ENCODE data around the gene USH2A.

USH2A gene

GRCh38 chr1:215797859-215798258 lies 625.4 kb downstream of the USH2A start:
- no peak overlapping the region for H3K27ac ChIP-seq (ENCODE audit: low read depth, low read length)
- H3K27me3 ChIP-seq (ENCODE audit: control insufficient read depth, insufficient read depth, low read length): no peaks in the 10 kb centered on the region
- no peak overlapping the region for H3K9ac ChIP-seq (ENCODE audit: low read length)
- H3K4me3 ChIP-seq (ENCODE audit: low read length): no peak overlapping the region
- H3K36me3 ChIP-seq (ENCODE audit: control insufficient read depth, insufficient read depth, low read length): no peaks in the 10 kb centered on the region
- H3K4me1 ChIP-seq (ENCODE audit: control insufficient read depth, insufficient read depth, low read length): no peaks in the 10 kb centered on the region

DNA sequence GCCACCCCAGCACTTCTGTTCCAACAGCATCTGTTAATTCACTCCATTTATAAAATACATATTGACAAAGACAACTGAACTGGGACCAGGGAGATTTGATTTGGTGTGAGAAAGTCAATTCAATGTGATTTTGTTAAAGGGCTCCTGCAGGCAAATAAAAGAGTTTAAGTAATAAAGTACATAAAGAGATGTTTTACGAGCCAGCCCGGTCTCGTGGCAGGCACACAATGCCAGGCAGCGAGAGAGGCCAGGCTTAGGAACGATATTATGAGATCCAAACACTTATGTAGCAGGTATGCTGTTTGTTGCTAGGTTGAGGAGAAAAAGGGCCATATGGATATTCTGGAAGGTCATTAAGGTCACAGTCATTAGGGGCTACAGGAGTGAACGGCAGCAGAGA lies 629.1 kb downstream of the USH2A start:
- no peak overlapping the region for H3K4me3 ChIP-seq (ENCODE audit: low read length)
- no peak overlapping the region for H3K9ac ChIP-seq (ENCODE audit: low read length)
- H3K36me3 ChIP-seq (ENCODE audit: control insufficient read depth, insufficient read depth, low read length): no peaks in the 10 kb centered on the region
- no peaks in the 10 kb centered on the region for H3K27me3 ChIP-seq (ENCODE audit: control insufficient read depth, insufficient read depth, low read length)
- H3K27ac ChIP-seq (ENCODE audit: low read depth, low read length): no peak overlapping the region
- H3K4me1 ChIP-seq (ENCODE audit: control insufficient read depth, insufficient read depth, low read length): no peaks in the 10 kb centered on the region

GRCh38 chr1:215793180-215793579 lies 630.1 kb downstream of the USH2A start:
- no peak overlapping the region for H3K27ac ChIP-seq (ENCODE audit: low read depth, low read length)
- H3K4me1 ChIP-seq (ENCODE audit: control insufficient read depth, insufficient read depth, low read length): no peaks in the 10 kb centered on the region
- no peak overlapping the region for H3K4me3 ChIP-seq (ENCODE audit: low read length)
- H3K9ac ChIP-seq (ENCODE audit: low read length): no peak overlapping the region
- no peaks in the 10 kb centered on the region for H3K27me3 ChIP-seq (ENCODE audit: control insufficient read depth, insufficient read depth, low read length)
- no peaks in the 10 kb centered on the region for H3K36me3 ChIP-seq (ENCODE audit: control insufficient read depth, insufficient read depth, low read length)

GRCh38 chr1:215792446-215792845 lies 630.8 kb downstream of the USH2A start:
- Histone ChIP-seq H3K4me1 (ENCODE audit: control insufficient read depth, insufficient read depth, low read length) (no peaks in the 10 kb centered on the region), H3K9ac (ENCODE audit: low read length) (no peak overlapping the region), H3K36me3 (ENCODE audit: control insufficient read depth, insufficient read depth, low read length) (no peaks in the 10 kb centered on the region), H3K4me3 (ENCODE audit: low read length) (no peak overlapping the region), H3K27me3 (ENCODE audit: control insufficient read depth, insufficient read depth, low read length) (no peaks in the 10 kb centered on the region), H3K27ac (ENCODE audit: low read depth, low read length) (no peak overlapping the region)

GRCh38 chr1:215789981-215790380 lies 633.3 kb downstream of the USH2A start:
- H3K9ac ChIP-seq (ENCODE audit: low read length): no peak overlapping the region
- H3K27me3 ChIP-seq (ENCODE audit: control insufficient read depth, insufficient read depth, low read length): no peaks in the 10 kb centered on the region
- H3K27ac ChIP-seq (ENCODE audit: low read depth, low read length): no peak overlapping the region
- H3K36me3 ChIP-seq (ENCODE audit: control insufficient read depth, insufficient read depth, low read length): no peaks in the 10 kb centered on the region
- no peaks in the 10 kb centered on the region for H3K4me1 ChIP-seq (ENCODE audit: control insufficient read depth, insufficient read depth, low read length)
- no peak overlapping the region for H3K4me3 ChIP-seq (ENCODE audit: low read length)

GRCh38 chr1:215786997-215787396 lies 636.3 kb downstream of the USH2A start:
- H3K36me3 ChIP-seq (ENCODE audit: control insufficient read depth, insufficient read depth, low read length): no peaks in the 10 kb centered on the region
- no peak overlapping the region for H3K9ac ChIP-seq (ENCODE audit: low read length)
- H3K27ac ChIP-seq (ENCODE audit: low read depth, low read length): no peak overlapping the region
- H3K4me3 ChIP-seq (ENCODE audit: low read length): no peak overlapping the region
- no peaks in the 10 kb centered on the region for H3K4me1 ChIP-seq (ENCODE audit: control insufficient read depth, insufficient read depth, low read length)
- H3K27me3 ChIP-seq (ENCODE audit: control insufficient read depth, insufficient read depth, low read length): no peaks in the 10 kb centered on the region

DNA sequence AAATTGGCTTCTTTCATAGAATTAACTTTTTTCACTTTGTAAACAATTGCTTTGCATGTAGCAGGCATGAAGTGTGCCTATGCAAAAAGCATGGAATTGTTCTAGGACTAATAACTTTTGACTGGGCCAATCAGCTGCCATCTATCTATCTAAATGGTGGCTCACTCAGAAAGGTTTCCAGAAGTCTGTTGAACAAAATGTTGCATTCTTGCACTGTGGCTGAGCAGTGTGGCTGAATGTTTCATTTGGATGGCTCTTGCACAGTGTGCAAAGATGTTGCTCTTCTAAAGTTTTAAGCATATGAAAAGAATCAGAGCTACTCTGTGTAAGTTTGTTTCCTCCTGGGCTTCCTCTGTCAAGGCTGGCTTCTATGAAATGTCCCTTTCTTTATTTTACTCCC lies 642.6 kb downstream of the USH2A start:
- Histone ChIP-seq H3K9ac (ENCODE audit: low read length) (no peak overlapping the region), H3K4me3 (ENCODE audit: low read length) (no peak overlapping the region), H3K27ac (ENCODE audit: low read depth, low read length) (no peak overlapping the region), H3K4me1 (ENCODE audit: control insufficient read depth, insufficient read depth, low read length) (no peaks in the 10 kb centered on the region), H3K27me3 (ENCODE audit: control insufficient read depth, insufficient read depth, low read length) (no peaks in the 10 kb centered on the region), H3K36me3 (ENCODE audit: control insufficient read depth, insufficient read depth, low read length) (no peaks in the 10 kb centered on the region)

DNA sequence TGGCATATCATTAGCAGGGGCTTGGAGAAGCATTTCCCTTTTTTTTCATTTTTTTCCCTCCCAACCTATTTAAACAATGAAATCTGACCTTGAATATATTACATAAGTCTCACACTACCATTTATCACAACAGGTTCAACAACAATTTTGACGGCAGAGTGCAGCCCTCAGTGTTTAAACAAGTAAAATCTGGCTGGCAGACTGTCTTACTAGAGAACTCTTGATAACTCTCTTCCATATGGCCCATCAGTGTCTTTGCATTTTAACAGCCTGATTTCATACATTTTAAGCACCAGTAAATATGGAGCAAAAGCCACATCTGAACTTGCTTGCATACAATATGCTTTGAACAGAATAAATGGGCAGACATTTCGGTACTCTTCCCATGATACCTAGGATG lies 643.1 kb downstream of the USH2A start:
- Histone ChIP-seq H3K4me1 (ENCODE audit: control insufficient read depth, insufficient read depth, low read length) (no peaks in the 10 kb centered on the region), H3K27ac (ENCODE audit: low read depth, low read length) (no peak overlapping the region), H3K9ac (ENCODE audit: low read length) (no peak overlapping the region), H3K27me3 (ENCODE audit: control insufficient read depth, insufficient read depth, low read length) (no peaks in the 10 kb centered on the region), H3K4me3 (ENCODE audit: low read length) (no peak overlapping the region), H3K36me3 (ENCODE audit: control insufficient read depth, insufficient read depth, low read length) (no peaks in the 10 kb centered on the region)

DNA sequence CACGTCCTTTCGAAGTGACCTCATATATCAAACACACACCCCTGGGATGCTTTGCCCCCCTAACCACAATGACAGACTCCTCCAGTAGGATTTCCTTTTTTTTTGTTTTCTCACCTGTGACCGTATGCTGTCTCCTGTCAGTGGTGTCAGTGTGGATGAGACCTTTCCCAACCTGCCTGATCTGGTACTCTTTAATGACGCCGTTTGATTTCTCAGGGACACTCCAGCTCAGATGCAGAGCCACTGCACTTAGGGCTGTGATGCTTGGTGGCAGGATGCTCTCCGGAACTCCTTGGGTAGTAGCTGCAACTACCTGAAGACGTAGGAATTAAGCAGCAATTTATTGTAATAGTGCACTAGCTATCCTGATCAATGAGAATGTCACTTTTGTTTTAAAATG lies 643.5 kb downstream of the USH2A start:
- Histone ChIP-seq H3K4me3 (ENCODE audit: low read length) (no peak overlapping the region), H3K9ac (ENCODE audit: low read length) (no peak overlapping the region), H3K36me3 (ENCODE audit: control insufficient read depth, insufficient read depth, low read length) (no peaks in the 10 kb centered on the region), H3K27me3 (ENCODE audit: control insufficient read depth, insufficient read depth, low read length) (no peaks in the 10 kb centered on the region), H3K27ac (ENCODE audit: low read depth, low read length) (no peak overlapping the region), H3K4me1 (ENCODE audit: control insufficient read depth, insufficient read depth, low read length) (no peaks in the 10 kb centered on the region)

DNA sequence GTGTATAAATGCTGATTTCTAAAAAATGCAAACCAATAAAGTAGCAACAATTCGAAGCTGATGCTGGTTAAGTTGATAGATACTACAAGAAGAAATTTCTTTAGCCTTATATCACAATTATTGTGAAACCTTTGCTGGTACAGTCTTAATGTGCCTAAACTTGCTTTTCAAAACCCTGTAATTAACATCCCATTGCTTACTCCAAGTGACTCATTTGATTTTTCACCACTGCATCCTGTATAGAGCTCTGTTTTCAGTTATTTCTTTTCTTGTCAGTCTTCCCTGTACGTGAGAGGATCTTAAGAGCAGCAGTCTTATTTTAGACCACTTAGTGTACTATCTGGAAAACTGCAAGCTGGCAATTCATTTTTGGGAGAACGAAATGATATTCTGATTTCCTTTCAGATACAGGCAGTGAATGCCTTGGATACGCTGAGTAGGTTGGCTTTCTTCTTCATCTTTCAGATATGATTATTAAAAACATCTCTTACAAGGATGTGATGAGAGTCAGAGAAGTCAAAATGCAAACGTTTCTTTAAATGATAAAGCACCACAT lies 645.8 kb downstream of the USH2A start:
- Histone ChIP-seq H3K36me3 (ENCODE audit: control insufficient read depth, insufficient read depth, low read length) (no peaks in the 10 kb centered on the region), H3K9ac (ENCODE audit: low read length) (no peak overlapping the region), H3K27ac (ENCODE audit: low read depth, low read length) (no peak overlapping the region), H3K4me3 (ENCODE audit: low read length) (no peak overlapping the region), H3K4me1 (ENCODE audit: control insufficient read depth, insufficient read depth, low read length) (no peaks in the 10 kb centered on the region), H3K27me3 (ENCODE audit: control insufficient read depth, insufficient read depth, low read length) (no peaks in the 10 kb centered on the region)

DNA sequence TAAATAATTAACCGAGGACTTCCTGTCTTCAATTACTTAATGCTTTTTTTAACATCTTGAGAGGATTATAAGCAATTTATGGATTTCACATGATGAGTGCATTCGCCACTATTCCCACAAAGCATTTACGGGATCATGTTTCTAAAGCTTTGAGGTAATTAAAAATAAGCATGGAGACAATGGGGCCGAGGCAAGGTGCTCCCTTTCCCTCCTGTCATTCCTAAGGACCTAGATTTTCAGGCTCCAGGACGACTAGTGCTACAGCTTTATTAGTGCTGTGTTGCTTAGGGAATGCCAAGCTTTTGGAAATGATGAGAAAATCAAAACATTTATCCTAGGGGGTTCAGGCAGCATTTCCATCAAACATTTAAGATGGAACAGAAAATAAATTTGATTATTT lies 646.9 kb downstream of the USH2A start:
- H3K9ac ChIP-seq (ENCODE audit: low read length): no peak overlapping the region
- H3K36me3 ChIP-seq (ENCODE audit: control insufficient read depth, insufficient read depth, low read length): no peaks in the 10 kb centered on the region
- no peaks in the 10 kb centered on the region for H3K4me1 ChIP-seq (ENCODE audit: control insufficient read depth, insufficient read depth, low read length)
- H3K27me3 ChIP-seq (ENCODE audit: control insufficient read depth, insufficient read depth, low read length): no peaks in the 10 kb centered on the region
- H3K27ac ChIP-seq (ENCODE audit: low read depth, low read length): no peak overlapping the region
- H3K4me3 ChIP-seq (ENCODE audit: low read length): no peak overlapping the region

DNA sequence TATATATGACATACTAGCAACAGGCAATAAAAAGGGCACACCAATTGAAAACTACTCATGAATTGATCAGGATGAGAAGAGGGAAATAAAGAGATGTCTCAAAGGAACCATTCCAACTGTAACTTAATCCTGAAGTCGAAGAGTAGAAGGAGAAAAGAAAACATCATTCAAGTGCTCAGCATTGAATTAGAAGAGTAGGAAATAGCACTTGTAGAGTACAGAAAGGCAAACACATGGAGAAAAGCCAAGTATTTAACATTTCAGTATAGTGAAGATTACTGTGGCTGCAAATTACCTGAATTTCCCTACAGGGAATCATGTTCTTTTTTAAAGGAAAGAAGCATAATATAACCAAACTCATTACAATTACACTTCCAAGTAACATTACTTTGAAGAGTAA lies 651.1 kb downstream of the USH2A start:
- H3K9ac ChIP-seq (ENCODE audit: low read length): no peak overlapping the region
- no peaks in the 10 kb centered on the region for H3K36me3 ChIP-seq (ENCODE audit: control insufficient read depth, insufficient read depth, low read length)
- no peaks in the 10 kb centered on the region for H3K4me1 ChIP-seq (ENCODE audit: control insufficient read depth, insufficient read depth, low read length)
- no peaks in the 10 kb centered on the region for H3K27me3 ChIP-seq (ENCODE audit: control insufficient read depth, insufficient read depth, low read length)
- H3K27ac ChIP-seq (ENCODE audit: low read depth, low read length): no peak overlapping the region
- no peak overlapping the region for H3K4me3 ChIP-seq (ENCODE audit: low read length)

GRCh38 chr1:215768303-215768702 lies 654.9 kb downstream of the USH2A start:
- Histone ChIP-seq H3K27me3 (ENCODE audit: control insufficient read depth, insufficient read depth, low read length) (no peaks in the 10 kb centered on the region), H3K36me3 (ENCODE audit: control insufficient read depth, insufficient read depth, low read length) (no peaks in the 10 kb centered on the region), H3K4me3 (ENCODE audit: low read length) (no peak overlapping the region), H3K9ac (ENCODE audit: low read length) (no peak overlapping the region), H3K27ac (ENCODE audit: low read depth, low read length) (no peak overlapping the region), H3K4me1 (ENCODE audit: control insufficient read depth, insufficient read depth, low read length) (no peaks in the 10 kb centered on the region)

Data from rectal smooth muscle tissue (tissue), 1 donor.